Stimulated activated naive B cell treated with anti-CD40 and anti-IgM and Interleukin-4, amounts not matched to agents 10 μg/mL and 1 μg/mL and 100 μg/mL, for 72 hours (primary cell): ENCODE data around the gene ENTHD1.

Source experiments
- ATAC-seq, 2 donors: fragments of 150-1000 bp; cut with Tn5 transposase; replicated peaks; 2 replicates each; pipeline ENCODE4 v1.10.0; 2021; ENCODE audit warnings: moderate library complexity in 1 of 2
- DNase-seq: peaks from one replicate; pipeline ENCODE4 v3.0.0; 2021
- H3K27ac Mint-ChIP-seq: one replicate; pipeline ENCODE4 v1.8.0; 2022; ENCODE audit warnings: mild to moderate bottlenecking, mixed read lengths
- H3K27me3 Mint-ChIP-seq, 2 donors: one replicate each; pipeline ENCODE4 v1.8.0; 2022; ENCODE audit warnings: mixed read lengths in 2 of 2
- H3K36me3 Mint-ChIP-seq, 2 donors: one replicate each; pipeline ENCODE4 v1.8.0; 2022; ENCODE audit warnings: mixed read lengths in 2 of 2, mild to moderate bottlenecking in 1 of 2
- H3K4me1 Mint-ChIP-seq, 2 donors: one replicate each; pipeline ENCODE4 v1.8.0; 2022; ENCODE audit warnings: mixed read lengths in 2 of 2, mild to moderate bottlenecking in 1 of 2
- H3K4me3 Mint-ChIP-seq, 2 donors: one replicate each; pipeline ENCODE4 v1.8.0; 2022; ENCODE audit warnings: mild to moderate bottlenecking in 2 of 2, mixed read lengths in 2 of 2, moderate library complexity in 1 of 2
- H3K9me3 Mint-ChIP-seq, 2 donors: one replicate each; pipeline ENCODE4 v1.8.0; 2022; ENCODE audit warnings: mixed read lengths in 2 of 2, mild to moderate bottlenecking in 1 of 2

ENTHD1 gene

DNA sequence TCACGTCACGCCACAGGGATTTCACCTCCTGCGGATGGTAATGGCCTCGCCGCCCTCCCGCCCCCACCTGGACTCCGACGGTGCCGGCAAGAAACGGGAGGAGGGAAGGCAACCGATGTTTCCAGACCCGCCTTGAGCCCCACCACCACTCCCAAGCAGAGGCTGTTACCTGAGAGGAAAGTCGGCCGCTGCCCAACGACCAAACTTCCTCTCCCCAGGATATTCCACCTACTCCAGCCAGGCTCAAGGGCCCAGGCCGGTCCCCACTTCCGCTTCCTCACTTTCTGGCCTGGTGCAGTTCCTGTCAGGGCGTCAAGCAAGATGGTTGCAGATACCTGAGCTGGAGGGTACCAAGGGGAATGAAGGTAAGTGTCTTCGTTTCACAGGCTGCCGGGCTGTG lies at the start of gene ENTHD1:
Gene ENTHD1 (minus strand): TSS at position 235 of the 400 bp plus-strand sequence. CDS start 6,012 bp downstream, outside the sequence.
- Mint-ChIP-seq H3K4me3 (no peak within 1 kb of the TSS), H3K9me3 (peaks cover 0 to 2% of the 10 kb centered on the region in 2 donors), H3K27me3 (no peaks in the 10 kb centered on the region), H3K27ac (no peak within 1 kb of the TSS), H3K36me3 (peaks cover 0 to 3% of the 10 kb centered on the region in 2 donors), H3K4me1 (peaks cover 7 to 8% of the 10 kb centered on the region in 2 donors)
- ATAC-seq (no peak), DNase-seq (no peak)

GRCh38 chr22:39943337-39943736 lies 49.8 kb upstream of the ENTHD1 start:
- H3K27me3 Mint-ChIP-seq: no peaks in the 10 kb centered on the region
- DNase-seq: no peak
- peaks cover 25 to 79% of the 10 kb centered on the region in 2 donors for H3K4me1 Mint-ChIP-seq
- no peaks in the 10 kb centered on the region for H3K9me3 Mint-ChIP-seq
- H3K4me3 Mint-ChIP-seq: no peak overlapping the region
- H3K27ac Mint-ChIP-seq: no peak overlapping the region
- no peak for ATAC-seq
- no peaks in the 10 kb centered on the region for H3K36me3 Mint-ChIP-seq

DNA sequence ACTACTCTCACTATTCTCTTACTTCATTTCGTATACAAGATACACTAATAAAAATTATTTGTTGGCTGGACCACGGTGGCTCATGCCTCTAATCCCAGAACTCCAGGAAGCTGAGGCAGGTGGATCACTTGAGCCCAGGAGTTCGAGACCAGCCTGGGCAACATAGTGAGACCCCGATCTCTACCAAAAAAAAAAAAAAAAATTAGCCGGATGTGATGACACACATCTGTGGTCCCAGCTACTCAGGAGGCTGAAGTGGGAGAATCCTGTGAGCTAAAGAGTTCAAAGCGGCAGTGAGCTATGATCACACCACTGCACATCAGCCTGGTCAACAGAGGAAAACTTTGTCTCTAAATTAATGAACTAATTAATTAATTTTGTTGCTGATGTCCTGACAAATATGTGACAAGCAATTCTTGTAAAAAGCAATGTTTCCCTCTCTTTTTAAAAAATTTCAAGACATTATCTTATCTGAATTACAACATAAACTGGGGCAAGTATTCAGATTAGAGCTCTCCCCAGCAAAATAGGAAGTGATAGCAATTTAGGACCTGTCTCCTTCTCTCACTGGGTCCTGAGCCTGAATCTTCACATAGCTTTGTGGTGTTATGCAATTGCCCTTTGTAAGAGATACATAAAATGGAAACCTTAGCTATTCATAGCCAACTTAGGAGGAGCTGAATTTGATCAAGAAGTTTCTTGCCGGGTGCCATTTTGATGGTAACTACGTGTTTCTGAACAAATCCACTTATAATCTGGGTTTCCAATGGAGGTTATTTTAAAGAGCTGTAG lies 49.1 kb upstream of the ENTHD1 start:
- DNase-seq: no peak
- Mint-ChIP-seq H3K36me3 (no peaks in the 10 kb centered on the region), H3K4me1 (peaks cover 26 to 79% of the 10 kb centered on the region in 2 donors), H3K27me3 (no peaks in the 10 kb centered on the region), H3K9me3 (no peaks in the 10 kb centered on the region), H3K4me3 (no peak overlapping the region), H3K27ac (no peak overlapping the region)
- no peak for ATAC-seq

DNA sequence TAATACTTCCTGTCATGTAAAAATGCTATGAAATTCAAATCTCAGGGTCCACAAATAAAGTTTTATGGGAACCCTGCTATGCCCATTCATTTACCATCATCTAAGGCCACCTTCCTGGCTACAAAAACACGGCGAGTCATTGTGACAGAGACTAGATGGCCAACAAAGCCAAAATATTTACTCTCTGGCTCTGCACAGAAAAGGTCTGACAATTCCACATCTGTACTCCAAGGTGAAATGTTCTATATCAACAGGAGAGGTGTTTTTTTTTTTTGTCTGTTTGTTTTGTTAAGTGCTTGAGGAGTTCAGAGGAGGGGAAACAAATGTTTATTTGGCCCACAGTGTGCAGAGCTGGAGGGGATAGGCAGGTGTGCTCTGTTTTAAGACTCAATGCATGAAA lies 48.0 kb upstream of the ENTHD1 start:
- H3K4me3 Mint-ChIP-seq: no peak overlapping the region
- no peaks in the 10 kb centered on the region for H3K27me3 Mint-ChIP-seq
- no peaks in the 10 kb centered on the region for H3K36me3 Mint-ChIP-seq
- H3K27ac Mint-ChIP-seq: no peak overlapping the region
- DNase-seq: no peak
- H3K4me1 Mint-ChIP-seq: peaks cover 24 to 79% of the 10 kb centered on the region in 2 donors
- no peaks in the 10 kb centered on the region for H3K9me3 Mint-ChIP-seq
- ATAC-seq: no peak

DNA sequence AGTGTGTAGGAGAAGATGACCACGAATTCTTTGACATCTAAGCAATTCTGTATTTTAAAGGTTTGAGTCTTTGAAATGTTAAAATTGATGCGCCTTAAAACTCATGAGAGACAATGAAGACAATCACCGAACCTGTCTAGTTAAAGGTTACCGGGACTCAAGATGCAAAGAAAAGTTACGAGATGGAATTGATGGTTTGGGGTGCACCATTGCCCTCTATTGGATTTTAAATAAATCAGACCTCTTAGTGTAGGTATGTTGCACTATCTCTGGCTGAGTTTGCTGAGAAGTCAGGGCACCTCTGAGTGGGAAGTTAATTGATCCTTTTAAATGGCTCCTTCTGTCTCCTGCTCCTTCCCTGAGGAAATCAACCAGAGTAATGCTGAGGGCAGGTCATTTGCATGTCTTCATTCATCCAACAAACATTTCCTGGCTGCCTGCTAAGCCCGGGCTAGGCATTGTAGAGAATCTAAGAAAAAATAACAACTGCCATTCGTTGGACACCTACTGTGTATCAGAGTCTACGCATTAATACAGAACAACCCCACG lies 47.3 kb upstream of the ENTHD1 start:
- Mint-ChIP-seq H3K4me3 (no peak overlapping the region), H3K27me3 (no peaks in the 10 kb centered on the region), H3K9me3 (no peaks in the 10 kb centered on the region), H3K4me1 (peaks cover 27 to 83% of the 10 kb centered on the region in 2 donors), H3K36me3 (no peaks in the 10 kb centered on the region), H3K27ac (no peak overlapping the region)
- ATAC-seq (peak; percentile 47 to 59), DNase-seq (no peak)

- Mint-ChIP-seq H3K36me3 (no peaks in the 10 kb centered on the region), H3K27ac (no peak overlapping the region), H3K4me3 (no peak overlapping the region), H3K27me3 (no peaks in the 10 kb centered on the region), H3K9me3 (no peaks in the 10 kb centered on the region), H3K4me1 (peaks cover 30 to 85% of the 10 kb centered on the region in 2 donors)
- no peak for DNase-seq
- ATAC-seq: no peak
Measured at GRCh38 chr22:39939830-39940229, 46.3 kb upstream of the ENTHD1 start.

GRCh38 chr22:39938509-39939111 lies 45.0 kb upstream of the ENTHD1 start:
- Mint-ChIP-seq H3K36me3 (no peaks in the 10 kb centered on the region), H3K4me3 (no peak overlapping the region), H3K27ac (no peak overlapping the region), H3K9me3 (no peaks in the 10 kb centered on the region), H3K4me1 (peaks cover 37 to 84% of the 10 kb centered on the region in 2 donors), H3K27me3 (no peaks in the 10 kb centered on the region)
- ATAC-seq: no peak
- DNase-seq: no peak

DNA sequence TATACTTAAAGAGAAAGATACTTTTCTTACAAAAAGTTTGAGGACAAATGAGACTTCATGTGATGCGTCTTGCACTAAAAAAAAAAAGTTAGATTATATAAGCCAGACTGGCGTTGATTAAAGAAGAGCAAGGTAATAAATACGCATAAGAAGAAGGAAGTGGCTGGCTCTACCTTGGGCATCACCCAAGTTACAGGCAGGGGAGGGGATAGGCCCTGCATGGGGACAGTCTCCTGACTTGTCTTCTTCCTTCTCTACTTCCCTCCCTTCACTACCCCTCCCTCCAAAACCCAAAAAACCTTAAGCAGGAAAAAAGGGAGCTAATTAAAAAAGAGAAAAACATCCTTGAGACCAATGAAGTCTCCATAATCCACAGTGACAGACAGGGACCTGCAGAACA lies 44.3 kb upstream of the ENTHD1 start:
- H3K4me1 Mint-ChIP-seq: peaks cover 38 to 85% of the 10 kb centered on the region in 2 donors
- H3K36me3 Mint-ChIP-seq: no peaks in the 10 kb centered on the region
- no peak overlapping the region for H3K4me3 Mint-ChIP-seq
- no peak overlapping the region for H3K27ac Mint-ChIP-seq
- DNase-seq (no peak), ATAC-seq (no peak)
- no peaks in the 10 kb centered on the region for H3K9me3 Mint-ChIP-seq
- H3K27me3 Mint-ChIP-seq: no peaks in the 10 kb centered on the region

DNA sequence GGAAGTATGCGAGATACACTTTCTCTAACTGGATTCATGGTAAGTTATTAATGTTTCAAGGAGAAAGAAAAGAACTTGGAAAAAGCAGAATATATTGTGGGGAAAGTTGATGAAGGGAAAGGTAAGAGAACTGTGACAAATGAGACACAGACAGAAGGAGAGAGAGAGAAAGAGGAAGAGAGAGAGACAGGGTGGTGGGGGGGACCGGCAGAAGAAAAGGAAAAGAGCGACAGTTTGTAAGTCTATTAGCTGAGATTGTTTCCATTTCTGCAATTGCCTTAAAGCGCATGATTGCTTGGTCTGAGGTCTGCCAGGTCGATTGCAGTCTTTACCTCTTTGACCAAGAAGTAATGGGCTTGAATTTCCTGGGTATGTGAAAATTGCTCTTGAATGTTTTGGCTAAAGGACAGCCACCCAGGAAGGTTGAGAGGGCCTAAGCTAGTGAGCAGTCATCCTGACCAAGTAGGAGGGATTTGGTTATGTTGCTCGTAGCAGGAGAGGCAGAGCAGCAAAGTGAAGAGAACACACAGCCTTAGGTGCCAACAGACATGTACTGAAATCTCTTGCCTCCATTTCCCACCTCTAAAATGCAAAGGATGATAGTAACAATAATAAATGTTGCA lies 43.1 kb upstream of the ENTHD1 start:
- DNase-seq (no peak), ATAC-seq (peak; percentile 54 to 55)
- H3K4me3 Mint-ChIP-seq: peak overlapping the region; percentile 30 to 59
- no peaks in the 10 kb centered on the region for H3K27me3 Mint-ChIP-seq
- no peaks in the 10 kb centered on the region for H3K36me3 Mint-ChIP-seq
- H3K9me3 Mint-ChIP-seq: no peaks in the 10 kb centered on the region
- H3K4me1 Mint-ChIP-seq: peaks cover 39 to 84% of the 10 kb centered on the region in 2 donors
- peak overlapping the region; percentile 53 for H3K27ac Mint-ChIP-seq

GRCh38 chr22:39935612-39936011 lies 42.1 kb upstream of the ENTHD1 start:
- H3K4me3 Mint-ChIP-seq: peak overlapping the region; percentile 11 to 51
- no peak for DNase-seq
- H3K9me3 Mint-ChIP-seq: no peaks in the 10 kb centered on the region
- H3K4me1 Mint-ChIP-seq: peaks cover 39 to 74% of the 10 kb centered on the region in 2 donors
- no peak for ATAC-seq
- H3K27me3 Mint-ChIP-seq: no peaks in the 10 kb centered on the region
- H3K27ac Mint-ChIP-seq: peak overlapping the region; percentile 38
- no peaks in the 10 kb centered on the region for H3K36me3 Mint-ChIP-seq

GRCh38 chr22:39935116-39935515 lies 41.6 kb upstream of the ENTHD1 start:
- Mint-ChIP-seq H3K4me3 (no peak overlapping the region), H3K27me3 (no peaks in the 10 kb centered on the region), H3K27ac (no peak overlapping the region), H3K4me1 (peaks cover 37 to 69% of the 10 kb centered on the region in 2 donors), H3K9me3 (no peaks in the 10 kb centered on the region), H3K36me3 (no peaks in the 10 kb centered on the region)
- ATAC-seq (no peak), DNase-seq (no peak)

- no peak for DNase-seq
- peaks cover 37 to 59% of the 10 kb centered on the region in 2 donors for H3K4me1 Mint-ChIP-seq
- no peaks in the 10 kb centered on the region for H3K9me3 Mint-ChIP-seq
- no peaks in the 10 kb centered on the region for H3K36me3 Mint-ChIP-seq
- peak overlapping the region; percentile 37 to 68 for H3K4me3 Mint-ChIP-seq
- peak; percentile 69 to 74 for ATAC-seq
- no peaks in the 10 kb centered on the region for H3K27me3 Mint-ChIP-seq
- peak overlapping the region; percentile 26 for H3K27ac Mint-ChIP-seq
Measured at GRCh38 chr22:39933741-39934140, 40.2 kb upstream of the ENTHD1 start.

- ATAC-seq: peak; percentile 33 to 35
- H3K9me3 Mint-ChIP-seq: no peaks in the 10 kb centered on the region
- H3K4me1 Mint-ChIP-seq: peaks cover 40 to 53% of the 10 kb centered on the region in 2 donors
- DNase-seq: no peak
- peak overlapping the region; percentile 37 to 68 for H3K4me3 Mint-ChIP-seq
- H3K36me3 Mint-ChIP-seq: no peaks in the 10 kb centered on the region
- H3K27me3 Mint-ChIP-seq: no peaks in the 10 kb centered on the region
- H3K27ac Mint-ChIP-seq: peak overlapping the region; percentile 26
Measured at GRCh38 chr22:39932918-39933649, 39.5 kb upstream of the ENTHD1 start.

GRCh38 chr22:39932166-39932565 lies 38.6 kb upstream of the ENTHD1 start:
- no peak overlapping the region for H3K27ac Mint-ChIP-seq
- H3K4me3 Mint-ChIP-seq: no peak overlapping the region
- H3K36me3 Mint-ChIP-seq: no peaks in the 10 kb centered on the region
- no peak for DNase-seq
- H3K9me3 Mint-ChIP-seq: no peaks in the 10 kb centered on the region
- H3K4me1 Mint-ChIP-seq: peaks cover 41 to 44% of the 10 kb centered on the region in 2 donors
- no peak for ATAC-seq
- no peaks in the 10 kb centered on the region for H3K27me3 Mint-ChIP-seq
